ENCODE measurements around the gene ATP5F1E.
"Not testable (repeated sequence)": the region's sequence is repeated elsewhere in the genome, so short reads cannot be mapped to it uniquely, and the experiment has no call there.

Gene ATP5F1E

GRCh38 chr20:59042796-59043631 is 10.9 kb upstream of the ATP5F1E start:
- DNase-seq: peak; percentile 95

DNA sequence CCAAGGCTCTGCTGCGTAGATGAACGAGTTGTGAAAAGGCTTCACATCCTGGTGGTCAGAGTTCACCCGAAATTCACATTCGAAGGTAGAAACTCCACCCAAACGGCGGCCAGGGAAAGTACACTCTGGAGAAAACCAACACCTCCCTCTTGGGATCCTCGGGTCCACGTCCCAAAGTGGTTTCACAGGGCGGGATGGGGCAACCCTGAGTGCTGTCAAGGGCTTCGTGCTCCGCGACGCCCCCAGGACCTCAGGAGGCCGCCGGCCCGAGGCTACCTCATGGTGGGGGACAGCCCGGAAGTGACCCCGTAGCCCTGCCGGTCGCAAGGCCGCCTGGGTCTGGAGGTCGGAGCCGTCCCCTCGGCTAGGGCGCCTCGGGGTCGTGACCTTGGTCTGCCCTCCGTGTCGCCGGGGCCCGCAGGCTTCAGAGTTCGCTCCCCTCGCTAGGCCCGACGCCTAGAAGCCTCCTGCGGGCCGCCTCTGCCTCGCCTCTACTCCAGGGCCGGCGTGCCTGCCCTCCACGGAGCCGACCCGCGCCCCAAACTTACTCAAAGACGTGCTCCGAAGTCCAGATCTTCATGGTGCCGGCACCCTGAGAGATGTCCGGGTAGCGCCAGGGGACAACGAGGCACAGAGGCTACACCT is 10.1 kb upstream of the ATP5F1E start, which contains the start of gene PRELID3B:
Gene PRELID3B, minus strand, starts transcription at position 636 of the 645 bp plus-strand sequence. Its CDS starts 56 bp downstream, at position 580.
- DNase-seq: no peak

DNA sequence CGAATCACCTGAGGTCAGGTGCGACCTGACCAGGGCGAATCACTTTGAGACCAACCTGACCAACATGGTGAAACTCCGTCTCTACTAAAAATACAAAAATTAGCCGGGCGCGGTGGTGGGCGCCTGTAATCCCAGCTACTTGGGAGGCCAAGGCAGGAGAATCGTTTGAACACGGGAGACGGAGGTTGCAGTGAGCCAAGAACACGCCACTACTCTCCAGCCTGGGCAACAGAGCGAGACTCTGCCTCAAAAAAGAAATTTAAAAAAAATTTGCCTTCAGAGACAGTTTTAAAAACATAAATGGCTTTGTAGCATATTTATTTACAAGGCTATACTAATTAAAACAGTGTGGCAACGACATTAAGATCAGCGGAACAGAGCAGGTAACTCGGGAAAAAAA is 9.4 kb upstream of the ATP5F1E start:
- DNase-seq: not testable (repeated sequence)

DNA sequence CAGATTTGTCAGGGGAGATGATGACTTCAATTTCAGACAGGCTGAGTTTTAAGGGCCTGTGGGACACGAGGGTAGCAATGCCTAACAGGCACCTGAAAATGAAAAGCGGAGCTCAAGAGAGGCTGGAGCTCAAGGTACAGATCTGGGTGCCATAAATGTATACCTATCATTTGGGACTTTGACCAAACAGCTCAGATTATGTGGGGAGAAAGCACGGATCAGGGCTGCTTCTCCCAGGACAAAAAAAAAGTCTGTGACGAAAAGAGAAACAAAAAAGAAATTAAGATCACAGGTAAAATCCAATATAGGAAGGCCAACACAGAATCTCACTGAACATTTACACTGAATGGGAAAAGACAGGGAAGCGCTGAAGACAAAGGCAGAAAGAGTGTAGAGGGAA is 8.5 kb upstream of the ATP5F1E start:
- DNase-seq: no peak

- no peak for DNase-seq
Observed at GRCh38 chr20:59039233-59039632, 7.1 kb upstream of the ATP5F1E start.

- no peak for DNase-seq
Observed at GRCh38 chr20:59037386-59037785, 5.3 kb upstream of the ATP5F1E start.

DNA sequence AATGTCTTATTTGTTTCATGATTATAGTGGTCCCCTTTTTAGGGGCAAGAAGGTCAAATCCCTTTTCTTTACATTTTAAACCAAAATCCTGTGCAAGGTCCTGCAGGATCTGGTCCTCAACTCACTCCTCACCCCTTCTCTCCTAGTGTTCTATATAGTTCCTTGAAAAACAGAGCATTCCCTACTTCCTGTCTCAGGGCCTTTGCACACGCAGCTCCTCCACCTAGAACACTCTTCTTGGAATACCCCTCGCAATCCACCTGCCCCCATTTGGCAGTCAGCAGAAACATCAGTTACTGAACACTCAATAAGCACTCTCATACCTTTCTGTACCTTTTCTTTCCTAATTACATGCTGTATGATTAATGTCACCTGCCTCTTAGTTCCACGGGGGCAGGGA is 3.2 kb upstream of the ATP5F1E start:
- no peak for DNase-seq

DNA sequence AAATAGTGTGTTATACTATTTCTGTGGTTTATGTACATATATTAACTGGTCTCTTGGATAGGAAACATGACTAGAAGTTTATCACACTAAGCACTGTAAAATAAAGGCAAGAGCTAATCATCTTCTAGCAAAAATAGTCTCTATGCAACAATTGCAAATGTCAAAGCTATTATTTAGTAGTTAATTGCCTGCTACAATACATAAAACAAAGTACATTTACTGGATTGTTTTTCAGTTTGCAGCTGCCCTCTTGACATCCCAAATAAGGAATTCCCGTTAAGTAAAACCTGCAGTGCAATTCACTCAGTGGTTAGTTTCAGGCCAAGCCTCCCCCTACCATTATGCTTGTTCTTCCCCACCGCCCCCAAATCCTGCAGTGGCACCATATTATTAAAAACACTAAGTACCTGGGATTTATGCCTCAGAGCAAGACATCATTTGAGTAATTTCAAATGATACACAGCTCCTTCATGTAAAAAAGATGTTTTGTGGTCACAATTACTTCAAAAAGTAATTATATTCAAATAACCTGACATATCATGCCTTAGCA is 1.6 kb upstream of the ATP5F1E start:
- DNase-seq: no peak

DNA sequence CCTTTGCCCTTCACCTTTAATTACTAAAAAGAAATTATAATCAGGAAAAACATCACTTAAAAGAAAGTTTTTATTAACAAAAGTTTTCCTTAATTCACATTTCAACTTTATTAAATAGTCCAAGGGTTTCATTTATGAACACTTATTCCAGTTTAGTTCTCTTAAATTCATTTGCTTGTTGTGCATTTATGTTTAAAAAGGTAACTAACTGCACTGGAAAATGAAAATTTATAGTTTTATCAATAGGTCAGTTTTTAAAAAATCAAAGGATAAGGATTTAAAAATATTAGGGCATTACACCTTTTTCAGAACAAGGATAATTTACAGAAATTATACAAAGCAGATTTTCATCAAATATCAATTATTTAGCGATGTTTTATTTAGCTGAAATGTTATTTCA is 958 bp upstream of the ATP5F1E start:
- no peak for DNase-seq

DNA sequence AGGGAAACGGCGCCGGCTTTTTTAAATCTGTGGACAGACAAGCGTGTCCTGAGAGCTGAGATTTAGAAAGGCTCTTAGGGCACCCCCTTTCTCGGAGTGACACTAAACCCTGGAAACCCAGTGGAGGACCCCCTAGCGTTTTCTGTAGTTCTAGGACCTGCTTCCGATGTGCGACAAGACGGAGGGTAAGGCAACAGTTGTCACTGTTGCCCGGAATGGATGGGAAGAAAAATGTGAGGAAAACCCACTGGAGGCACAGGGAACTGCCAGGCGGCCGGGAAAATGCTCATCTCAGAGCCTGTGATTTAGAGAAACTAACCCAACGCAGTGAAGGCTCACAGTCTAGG is 551 bp upstream of the ATP5F1E start:
- DNase-seq: no peak

GRCh38 chr20:59031564-59032022 is 542 bp downstream of the ATP5F1E start:
- DNase-seq: no peak

DNA sequence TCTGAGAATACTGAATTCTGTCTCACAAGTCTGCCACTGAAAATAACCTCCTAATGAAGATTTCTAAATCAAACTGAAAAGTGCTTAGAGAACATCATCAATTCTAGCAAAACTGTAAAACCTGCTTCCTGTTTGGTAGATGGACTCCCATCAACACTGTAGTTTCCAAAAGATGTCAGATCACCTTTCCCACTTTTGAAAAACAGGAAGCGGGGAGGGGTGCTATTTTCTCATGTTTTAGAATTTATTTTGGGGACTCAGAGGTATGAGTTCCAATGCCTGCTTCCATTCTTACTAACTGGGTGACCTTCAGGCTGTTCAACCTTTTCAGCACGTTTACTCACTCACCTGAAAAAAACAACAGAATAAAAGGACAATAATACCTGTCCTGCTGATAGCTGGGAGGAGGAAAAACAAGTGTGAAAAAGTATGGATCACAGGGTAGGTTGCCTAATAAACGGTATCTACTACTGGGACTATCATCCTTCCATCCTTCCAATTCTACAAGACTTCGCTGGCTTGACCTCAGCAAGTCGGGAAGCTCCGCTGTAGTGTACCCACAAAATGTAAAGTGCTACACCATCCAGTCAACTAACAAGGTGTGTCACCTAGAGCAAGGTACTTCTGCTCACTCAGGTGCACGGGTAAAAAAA is 1.1 kb downstream of the ATP5F1E start:
- DNase-seq: no peak

- DNase-seq: no peak
Observed at GRCh38 chr20:59028812-59029211, 3.3 kb downstream of the ATP5F1E start.

- DNase-seq: no peak
Observed at GRCh38 chr20:59027741-59028320, 4.3 kb downstream of the ATP5F1E start.

- no peak for DNase-seq
Observed at GRCh38 chr20:59026904-59027740, 5.0 kb downstream of the ATP5F1E start.

DNA sequence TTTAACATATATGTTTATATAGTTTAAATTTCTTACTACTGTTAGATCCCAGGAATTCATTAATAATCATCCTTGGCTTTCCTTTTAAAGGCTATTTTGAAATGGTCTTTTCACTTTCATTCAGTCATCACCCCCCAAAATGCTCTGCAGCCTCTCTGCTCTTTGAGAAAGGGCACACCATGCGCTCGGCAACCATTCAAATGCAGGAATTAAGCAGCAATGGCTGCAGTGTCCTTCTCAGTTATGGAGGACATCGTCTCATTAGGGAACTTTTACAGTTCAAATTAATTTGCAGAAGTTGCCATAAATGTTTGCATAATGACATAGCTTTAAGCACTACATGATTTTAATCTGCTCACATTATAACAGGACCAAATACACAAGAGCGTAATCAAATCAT is 6.6 kb downstream of the ATP5F1E start:
- no peak for DNase-seq

- DNase-seq: no peak
Observed at GRCh38 chr20:59025086-59025485, 7.0 kb downstream of the ATP5F1E start.

- DNase-seq: no peak
Observed at GRCh38 chr20:59024111-59024530, 8.0 kb downstream of the ATP5F1E start.

GRCh38 chr20:59023616-59024015 is 8.5 kb downstream of the ATP5F1E start:
- DNase-seq: no peak

DNA sequence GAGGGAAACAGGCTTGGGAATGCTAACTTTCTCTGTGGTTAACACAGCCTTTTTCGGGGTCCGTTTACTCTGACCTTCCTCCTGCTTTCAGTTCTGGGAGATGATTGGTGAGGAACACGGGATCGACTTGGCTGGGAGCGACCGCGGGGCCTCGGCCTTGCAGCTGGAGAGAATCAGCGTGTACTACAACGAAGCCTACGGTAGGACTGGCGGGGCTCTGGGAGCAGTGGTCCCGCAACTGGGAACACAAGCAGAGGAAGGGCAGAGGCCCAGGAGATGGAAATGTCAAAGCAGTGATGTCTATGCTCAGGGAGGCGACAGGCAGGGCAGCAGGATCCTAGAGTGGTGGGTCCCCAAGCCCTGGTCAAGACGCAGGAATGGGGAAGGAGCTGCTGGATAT is 9.4 kb downstream of the ATP5F1E start:
- no peak for DNase-seq

GRCh38 chr20:59020938-59021551 is 11.1 kb downstream of the ATP5F1E start:
- DNase-seq: no peak

- no peak for DNase-seq
Observed at GRCh38 chr20:59019217-59019616, 12.9 kb downstream of the ATP5F1E start, which contains the start of gene TUBB1. Gene TUBB1 (plus strand): TSS chr20:59019429. CDS start chr20:59019523, 94 bp downstream.

Measured in activated naive CD4-positive, alpha-beta T cell treated with anti-CD3 and anti-CD28 coated beads, Interleukin-2, amount 50 U/mL, for 16 hours (primary cell).